Effector CD4-positive, alpha-beta T cell (primary cell): Measurements from ENCODE around the gene HOOK2.
"Not testable (repeated sequence)": the region's sequence is repeated elsewhere in the genome, so short reads cannot be mapped to it uniquely, and the experiment has no call there.

Experiments used
- DNase-seq: peaks from one replicate; pipeline ENCODE4 v3.0.0-alpha.2; 2020
- total RNA-seq: gene quantifications from one replicate; lab custom pipeline; 2026; lab: John Stamatoyannopoulos, UW

Gene HOOK2
- total RNA-seq: 18.2 reads per million, percentile 45 among the genes with 10 or more reads in this experiment

GRCh38 chr19:12774588-12775555 lies at the start of gene HOOK2:
TSS of gene HOOK2 (minus strand) at chr19:12775552. CDS start at chr19:12775449, 103 bp downstream.
- DNase-seq: peak; percentile 32

DNA sequence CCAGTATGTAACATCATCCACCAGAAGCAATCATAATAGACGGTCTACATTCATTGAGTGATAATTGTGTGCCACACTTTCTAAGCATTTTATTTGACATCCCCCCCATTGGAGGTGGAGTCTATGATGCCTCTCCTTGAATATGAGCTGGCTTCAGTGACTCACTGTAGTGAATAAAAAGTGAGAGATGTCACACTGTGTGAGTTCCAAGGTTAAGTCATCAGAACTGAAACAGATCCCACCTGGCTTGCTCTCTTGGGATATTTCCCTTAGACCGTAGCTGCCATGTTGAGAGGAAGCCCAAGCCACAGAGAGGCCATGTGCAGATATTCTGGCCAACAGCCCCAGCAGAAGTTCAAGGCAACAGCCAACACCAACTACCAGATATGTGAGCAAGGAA lies 46.4 kb upstream of the HOOK2 start:
- no peak for DNase-seq

DNA sequence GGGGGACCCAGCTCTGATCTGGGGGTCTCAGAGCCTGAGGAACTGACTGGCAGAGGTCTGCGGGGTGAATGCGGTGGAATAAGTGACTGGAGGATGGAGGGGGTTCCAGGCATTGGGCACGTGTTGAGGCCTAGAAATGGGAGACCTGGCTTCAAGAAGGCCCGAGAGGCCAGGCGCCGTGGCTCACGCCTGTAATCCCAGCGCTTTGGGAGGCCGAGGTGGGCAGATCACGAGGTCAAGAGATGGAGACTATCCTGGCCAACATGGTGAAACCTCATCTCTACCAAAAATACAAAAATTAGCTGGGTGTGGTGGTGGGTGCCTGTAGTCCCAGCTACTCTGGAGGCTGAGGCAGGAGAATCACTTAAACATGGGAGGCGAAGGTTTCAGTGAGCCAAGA lies 42.5 kb upstream of the HOOK2 start:
- not testable (repeated sequence) for DNase-seq

GRCh38 chr19:12817188-12817587 lies 41.8 kb upstream of the HOOK2 start:
- not testable (repeated sequence) for DNase-seq

DNA sequence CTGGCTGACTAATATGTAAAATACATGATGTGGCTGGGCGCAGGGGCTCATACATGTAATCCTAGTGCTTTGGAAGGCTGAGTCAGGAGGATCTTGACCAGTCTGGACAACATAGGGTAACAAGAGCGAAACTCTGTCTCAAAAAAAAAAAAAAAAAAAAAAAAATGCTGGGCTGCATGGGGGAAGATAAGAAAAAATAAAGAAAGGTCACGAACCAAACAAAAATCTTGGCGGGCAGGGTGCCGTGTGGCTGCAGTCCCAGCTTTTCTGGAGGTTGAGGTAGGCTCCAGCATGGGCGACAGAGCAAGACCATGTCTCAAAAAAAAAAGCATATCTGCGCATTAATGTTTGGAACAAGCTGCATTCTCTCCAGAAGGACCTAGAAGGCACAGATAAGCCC lies 39.7 kb upstream of the HOOK2 start:
- no peak for DNase-seq

DNA sequence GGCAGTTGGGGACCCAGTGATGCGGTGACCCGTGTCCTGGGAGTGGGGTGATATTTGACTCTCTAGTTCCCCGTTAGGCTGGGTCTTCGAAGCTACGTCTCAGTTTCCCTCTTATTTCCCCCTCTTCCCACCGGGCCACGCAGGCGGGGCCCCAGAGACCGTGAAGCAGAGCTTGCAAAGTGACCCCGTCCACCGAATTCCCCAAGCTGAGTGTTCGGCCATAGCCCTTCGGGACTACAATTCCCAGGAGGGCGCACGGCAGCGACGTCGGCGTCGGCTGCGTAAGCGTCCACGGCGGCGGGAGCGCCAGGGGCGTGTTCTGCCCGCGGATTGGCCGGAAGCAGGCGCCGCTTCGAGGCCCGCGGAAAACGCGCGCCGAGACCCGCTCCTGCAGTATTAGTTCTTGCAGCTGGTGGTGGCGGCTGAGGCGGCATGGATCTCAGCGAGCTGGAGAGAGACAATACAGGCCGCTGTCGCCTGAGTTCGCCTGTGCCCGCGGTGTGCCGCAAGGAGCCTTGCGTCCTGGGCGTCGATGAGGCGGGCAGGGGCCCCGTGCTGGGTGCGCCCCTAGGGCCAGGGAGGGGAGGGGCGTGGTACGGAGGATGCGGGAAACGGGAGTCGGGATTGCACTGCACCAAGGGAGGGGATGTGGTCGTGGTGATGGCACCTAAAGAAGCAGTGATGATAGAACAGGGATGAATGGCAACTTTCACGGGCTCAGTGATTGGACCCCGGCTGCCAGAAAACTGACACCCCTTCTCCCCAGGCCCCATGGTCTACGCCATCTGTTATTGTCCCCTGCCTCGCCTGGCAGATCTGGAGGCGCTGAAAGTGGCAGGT lies 31.1 kb upstream of the HOOK2 start, which contains the start of gene RNASEH2A:
RNASEH2A (plus strand) TSS at position 343 of the 840 bp plus-strand sequence; CDS start at position 433, 90 bp downstream.
- peak; percentile 83 for DNase-seq

DNA sequence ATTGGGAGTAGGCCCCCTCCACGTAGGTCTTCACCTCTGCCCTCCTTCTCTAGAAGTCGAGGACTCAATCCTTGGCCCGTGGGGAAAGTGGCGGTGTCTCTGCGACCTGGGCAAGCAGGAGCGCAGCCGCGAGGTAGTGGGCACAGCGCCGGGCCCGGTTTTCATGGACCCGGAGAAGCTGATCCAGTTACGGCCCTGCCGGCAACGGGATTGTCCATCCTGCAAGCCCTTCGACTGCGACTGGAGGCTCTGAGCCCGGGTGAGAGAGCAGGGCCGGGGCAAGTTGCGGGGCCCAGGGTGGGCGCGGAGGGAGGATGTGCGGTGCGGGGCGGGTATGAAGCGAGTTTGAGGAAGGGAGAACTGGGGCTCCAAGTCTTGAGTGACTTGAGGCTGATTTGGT lies 28.7 kb upstream of the HOOK2 start:
- DNase-seq: no peak

- no peak for DNase-seq
These were observed 27.1 kb upstream of the HOOK2 start for GRCh38 chr19:12802267-12803106.

- peak; percentile 57 for DNase-seq
These were observed 26.3 kb upstream of the HOOK2 start, which contains the start of the genes PRDX2 and THSD8 for GRCh38 chr19:12801466-12802266. TSS of gene PRDX2 (minus strand) at chr19:12801800. CDS start at chr19:12801261, 539 bp downstream. TSS of gene THSD8 (plus strand) at chr19:12802069. CDS start at chr19:12802072, 3 bp downstream.

GRCh38 chr19:12800923-12801465 lies 25.6 kb upstream of the HOOK2 start:
- no peak for DNase-seq

DNA sequence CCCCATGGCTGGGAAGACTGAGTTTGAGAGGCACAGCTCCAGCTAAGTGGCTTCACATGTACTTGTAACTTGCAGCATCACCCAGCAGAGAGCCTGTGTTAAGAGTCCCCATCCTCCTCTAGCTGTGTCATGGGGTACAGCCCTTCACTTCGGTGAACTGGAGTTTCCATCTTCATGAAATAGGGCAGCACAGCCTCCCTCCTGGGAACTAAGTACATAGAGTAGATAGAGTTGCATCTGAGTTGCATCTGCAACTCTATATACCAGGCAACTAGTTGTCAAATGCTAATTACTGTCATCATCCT lies 25.1 kb upstream of the HOOK2 start:
- no peak for DNase-seq

- DNase-seq: no peak
These were observed 24.6 kb upstream of the HOOK2 start for GRCh38 chr19:12799742-12800465.

DNA sequence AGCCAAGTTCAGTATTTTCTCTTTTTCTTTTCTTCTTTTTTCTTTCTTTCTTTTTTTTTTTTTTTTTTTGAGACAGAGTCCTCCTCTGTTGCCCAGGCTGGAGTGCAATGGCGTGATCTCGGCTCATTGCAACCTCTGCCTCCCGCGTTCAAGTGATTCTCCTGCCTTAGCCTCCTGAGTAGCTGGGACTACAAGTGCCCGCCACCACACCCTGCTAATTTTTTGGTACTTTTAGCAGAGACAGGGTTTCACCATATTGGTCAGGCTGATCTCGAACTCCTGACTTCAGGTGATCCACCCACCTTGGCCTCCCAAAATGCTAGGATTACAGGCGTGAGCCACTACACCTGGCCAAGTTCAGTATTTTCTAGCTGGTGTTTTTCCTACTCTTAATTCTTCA lies 22.3 kb upstream of the HOOK2 start:
- not testable (repeated sequence) for DNase-seq

DNA sequence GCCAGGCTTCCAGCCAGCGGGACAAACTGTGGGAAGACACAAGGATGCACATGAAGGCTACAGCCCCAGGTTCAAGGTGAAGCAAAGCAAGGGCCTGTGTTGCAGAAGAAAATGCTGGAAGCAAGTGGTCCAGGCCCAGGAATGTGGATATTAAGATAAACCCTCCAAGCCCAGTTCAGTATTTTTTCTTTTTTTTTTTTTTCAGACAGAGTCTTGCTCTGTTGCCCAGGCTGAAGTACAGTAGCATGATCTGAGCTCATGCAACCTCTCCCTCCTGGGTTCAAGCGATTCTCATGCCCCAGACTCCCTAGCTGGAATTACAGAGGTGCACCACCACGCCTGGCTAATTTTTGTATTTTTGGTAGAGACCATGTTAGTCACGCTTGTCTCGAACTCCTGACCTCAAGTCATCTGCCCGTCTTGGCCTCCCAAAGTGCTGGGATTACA lies 21.8 kb upstream of the HOOK2 start:
- no peak for DNase-seq

- DNase-seq: peak; percentile 66
These were observed 21.1 kb upstream of the HOOK2 start for GRCh38 chr19:12796146-12797071.

- DNase-seq: no peak
These were observed 19.6 kb upstream of the HOOK2 start for GRCh38 chr19:12794971-12795381.

DNA sequence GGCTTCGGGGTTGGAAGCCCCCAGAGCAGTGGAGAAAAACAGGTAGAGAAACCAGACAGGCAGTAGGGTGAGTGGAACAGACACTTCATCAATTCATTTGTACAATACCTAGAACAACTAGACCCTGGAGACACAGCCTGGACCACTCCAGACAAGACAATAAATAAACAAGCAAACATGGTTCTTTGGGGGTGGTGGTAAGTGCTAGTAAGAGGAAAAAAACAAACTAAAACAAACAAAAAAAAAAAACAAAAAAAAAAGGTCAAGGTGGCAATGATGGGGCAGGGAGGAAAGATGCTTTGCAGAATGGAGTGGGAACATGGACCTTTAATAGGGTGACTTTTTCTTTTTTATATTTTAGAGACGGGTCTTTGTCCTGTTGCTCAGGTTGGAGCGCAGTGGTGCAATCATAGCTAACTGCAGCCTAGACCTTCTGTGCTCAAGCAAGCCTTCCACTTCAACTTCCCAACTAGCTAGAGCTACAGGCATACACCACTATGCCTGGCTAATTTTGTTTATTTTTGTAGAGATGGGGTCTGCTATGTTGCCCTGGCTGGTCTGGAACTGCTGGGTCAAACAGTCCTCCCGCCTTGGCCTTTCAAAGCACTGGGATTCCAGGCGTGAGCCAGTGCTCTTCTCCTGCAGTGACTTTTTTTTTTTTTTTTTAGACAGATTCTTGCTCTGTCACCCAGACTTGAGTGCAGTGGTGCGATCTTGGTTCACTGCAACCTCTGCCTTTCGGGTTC lies 19.0 kb upstream of the HOOK2 start:
- no peak for DNase-seq
